HCT116 (cell line): Measurements from ENCODE around the gene TNFRSF8. TPM values are rescaled to one million over a fixed set of nuclear protein-coding genes. Genes with fewer than 3 reads are reported as not detected.

Experiments
- ATAC-seq: fragments of 200-7000 bp; cut with Tn5 transposase; 2 replicates; pipeline ENCODE4 v1.9.1; 2020; ENCODE audit warnings: mild to moderate bottlenecking, moderate library complexity
- BruUV-seq: library from RNA; stranded (reverse); fragments of 400-500 nt; replicated peaks from 2 replicates; lab custom pipeline; 2021; lab: Mats Ljungman, UMichigan
- CTCF ChIA-PET: fragments of 300-600 bp; sonication (Branson Sonifier 250); formaldehyde crosslinking; loops from one replicate; lab custom pipeline; 2021; ENCODE audit warnings: antibody characterized with exemption; lab: Charles Lee
- POLR2A ChIA-PET: fragments of 300-600, 350-600 bp; sonication (Branson Sonifier 250); formaldehyde crosslinking; loops from one replicate; lab custom pipeline; 2021; ENCODE audit warnings: antibody characterized with exemption; lab: Charles Lee
- RAD21 ChIA-PET, 2 experiments: fragments of 300-600 bp; sonication (Branson Sonifier 250); formaldehyde crosslinking; loops; one replicate each; lab custom pipeline; 2023; ENCODE audit warnings: low total read pairs in 2 of 2; ENCODE audit not compliant: uncharacterized antibody in 2 of 2, unreplicated experiment in 2 of 2, low non-redundant PET in 1 of 2; lab: Charles Lee
- DNase-seq: peaks from one replicate; pipeline ENCODE4 v3.0.0-alpha.2; 2010; ENCODE audit warnings: low read depth, low spot score
- H2AFZ ChIP-seq: fragments of 200-600 bp; shearing (Covaris generic), sonication (generic); 2 replicates; pipeline ENCODE4 v1.6.1; 2017; ENCODE audit warnings: low read depth, mixed run types, mixed read lengths, antibody characterized with exemption, low read length; ENCODE audit not compliant: poor library complexity, severe bottlenecking
- H3K27ac ChIP-seq: 2 replicates; pipeline ENCODE4 v1.5.1; 2012; ENCODE audit warnings: low read depth, low read length
- H3K27me3 ChIP-seq: fragments of 200-600 bp; sonication (generic); 2 replicates; pipeline ENCODE4 v1.6.1; 2016; ENCODE audit warnings: mixed run types, low read length, mixed read lengths; ENCODE audit not compliant: insufficient read depth
- H3K36me3 ChIP-seq, 2 experiments: fragments of 200-500 bp in 1 of 2; fragments of 200-600 bp in 1 of 2; sonication (Bioruptor generic) in 1 of 2; sonication (generic) in 1 of 2; 2 replicates each; pipeline versions ENCODE4 v1.5.1 to v1.6.1; 2014 to 2016; ENCODE audit warnings: low read length in 2 of 2, inconsistent platforms in 1 of 2, mixed read lengths in 1 of 2, mixed run types in 1 of 2; ENCODE audit not compliant: insufficient read depth in 2 of 2, control insufficient read depth in 1 of 2
- H3K4me1 ChIP-seq, 2 experiments: fragments of 200-600 bp in 1 of 2; sonication (generic) in 1 of 2; 2 replicates each; pipeline versions ENCODE4 v1.5.1 to v1.6.1; 2012 to 2017; ENCODE audit warnings: low read length in 2 of 2, inconsistent platforms in 1 of 2, mild to moderate bottlenecking in 1 of 2, mixed read lengths in 1 of 2, mixed run types in 1 of 2, moderate library complexity in 1 of 2; ENCODE audit not compliant: insufficient read depth in 2 of 2, control insufficient read depth in 1 of 2
- H3K4me2 ChIP-seq: fragments of 200-600 bp; sonication (generic); 2 replicates; pipeline ENCODE4 v1.6.1; 2017; ENCODE audit warnings: mixed run types, low read length, mixed read lengths
- H3K4me3 ChIP-seq, 2 experiments: fragments of 200-600 bp in 1 of 2; sonication (generic) in 1 of 2; replicated peaks in 1 of 2; 2 replicates each; pipeline ENCODE4 v1.5.1; 2011 to 2016; ENCODE audit warnings: low read length in 2 of 2, control low read depth in 1 of 2, low read depth in 1 of 2, mild to moderate bottlenecking in 1 of 2, mixed read lengths in 1 of 2, mixed run types in 1 of 2
- H3K79me2 ChIP-seq: fragments of 200-600 bp; sonication (generic); 2 replicates; pipeline ENCODE4 v1.6.1; 2017; ENCODE audit warnings: mild to moderate bottlenecking, mixed run types, low read length, moderate library complexity, mixed read lengths; ENCODE audit not compliant: insufficient read depth
- H3K9ac ChIP-seq: fragments of 200-600 bp; sonication (generic); 2 replicates; pipeline ENCODE4 v1.6.1; 2016; ENCODE audit warnings: low read length, mixed read lengths
- H3K9me2 ChIP-seq: fragments of 200-600 bp; sonication (generic), shearing (Covaris generic); 2 replicates; pipeline ENCODE4 v1.6.1; 2017; ENCODE audit warnings: mixed run types, mild to moderate bottlenecking, moderate library complexity; ENCODE audit not compliant: insufficient read depth
- H3K9me3 ChIP-seq, 2 experiments: fragments of 200-500 bp in 1 of 2; fragments of 200-600 bp in 1 of 2; sonication (Bioruptor generic) in 1 of 2; sonication (generic) in 1 of 2; 2 replicates each; pipeline ENCODE4 v1.6.1; 2014 to 2017; ENCODE audit warnings: low read length in 2 of 2, mixed read lengths in 2 of 2, inconsistent platforms in 1 of 2, low read depth in 1 of 2, mild to moderate bottlenecking in 1 of 2, mixed run types in 1 of 2, moderate library complexity in 1 of 2; ENCODE audit not compliant: control insufficient read depth in 1 of 2, insufficient read depth in 1 of 2
- H4K20me1 ChIP-seq: fragments of 200-600 bp; sonication (generic), shearing (Covaris generic); 2 replicates; pipeline ENCODE4 v1.6.1; 2017; ENCODE audit warnings: mixed run types, mild to moderate bottlenecking, moderate library complexity; ENCODE audit not compliant: insufficient read depth
- ATF3 ChIP-seq: IDR thresholded peaks from 2 replicates; pipeline ENCODE4 v1.6.1; 2012
- CEBPB ChIP-seq: IDR thresholded peaks from 2 replicates; pipeline ENCODE4 v1.6.1; 2012; ENCODE audit warnings: low read depth
- EGR1 ChIP-seq: IDR thresholded peaks from 2 replicates; pipeline ENCODE4 v1.6.1; 2012; ENCODE audit warnings: low read depth
- ELF1 ChIP-seq: IDR thresholded peaks from 2 replicates; pipeline ENCODE4 v1.6.1; 2012; ENCODE audit warnings: low read depth, borderline replicate concordance
- EZH2 ChIP-seq: fragments of 200-600 bp; sonication (generic); IDR thresholded peaks from 2 replicates; pipeline ENCODE4 v1.6.1; 2017; ENCODE audit warnings: antibody characterized with exemption, mixed run types
- EZH2phosphoT487 ChIP-seq: fragments of 200-600 bp; IDR thresholded peaks from 2 replicates; pipeline ENCODE4 v1.6.1; 2018; ENCODE audit warnings: antibody characterized with exemption, borderline replicate concordance
- FOSL1 ChIP-seq: IDR thresholded peaks from 2 replicates; pipeline ENCODE4 v1.6.1; 2012; ENCODE audit warnings: low read depth
- JUND ChIP-seq: IDR thresholded peaks from 2 replicates; pipeline ENCODE4 v1.6.1; 2012
- MAX ChIP-seq: IDR thresholded peaks from 2 replicates; pipeline ENCODE4 v1.6.1; 2012
- POLR2A ChIP-seq: IDR thresholded peaks from 2 replicates; pipeline ENCODE4 v1.7.0; 2011; ENCODE audit warnings: borderline replicate concordance; ENCODE audit not compliant: insufficient read depth, insufficient read length; ENCODE audit errors: extremely low read depth
- POLR2AphosphoS5 ChIP-seq: IDR thresholded peaks from 2 replicates; pipeline ENCODE4 v1.6.1; 2011; ENCODE audit warnings: mild to moderate bottlenecking, low read depth, low read length, moderate library complexity
- RAD21 ChIP-seq: IDR thresholded peaks from 2 replicates; pipeline ENCODE4 v1.6.1; 2012; ENCODE audit warnings: low read depth, mild to moderate bottlenecking
- SIN3A ChIP-seq: IDR thresholded peaks from 2 replicates; pipeline ENCODE4 v1.6.1; 2012; ENCODE audit warnings: low read depth
- SRF ChIP-seq: IDR thresholded peaks from 2 replicates; pipeline ENCODE4 v1.6.1; 2012; ENCODE audit warnings: low read depth
- TCF7L2 ChIP-seq: IDR thresholded peaks from 2 replicates; pipeline ENCODE4 v1.7.0; 2011; ENCODE audit warnings: borderline replicate concordance, inconsistent platforms; ENCODE audit not compliant: insufficient read depth, insufficient read length; ENCODE audit errors: extremely low read depth
- ZBTB33 ChIP-seq: IDR thresholded peaks from 2 replicates; pipeline ENCODE4 v1.6.1; 2011; ENCODE audit warnings: mild to moderate bottlenecking, low read length, moderate library complexity; ENCODE audit not compliant: insufficient replicate concordance; ENCODE audit errors: extremely low read depth
- ZFX ChIP-seq: fragments of 450-650 bp; IDR thresholded peaks from 2 replicates; pipeline ENCODE4 v1.6.1; 2017
- ZNF274 ChIP-seq: fragments of 200-500 bp; sonication (Bioruptor generic); IDR thresholded peaks from 2 replicates; pipeline ENCODE4 v1.6.1; 2014; ENCODE audit warnings: mild to moderate bottlenecking, low read depth, low read length, inconsistent platforms
- intact Hi-C: fragments of 100-400 bp; cut with micrococcal nuclease; formaldehyde crosslinking; loops from 2 replicates; pipeline ENCODE4 v1.10.0; 2022
- total RNA-seq: library from RNA; stranded (reverse); gene quantifications from one replicate; pipeline ENCODE4 v1.2.1, GENCODE V29; 2021; ENCODE audit not compliant: unreplicated experiment

The TNFRSF8 gene
- total RNA-seq, 1 experiment from 2014 or later = 0.17 TPM

GRCh38 chr1:12076425-12077005 lies 13.4 kb downstream of the TNFRSF8 start:
- TF ChIP-seq POLR2A (no peak), SIN3A (no peak), EZH2 (no peak), ZFX (no peak), EGR1 (no peak), ATF3 (no peak), FOSL1 (no peak), RAD21 (no peak), EZH2phosphoT487 (no peak), POLR2AphosphoS5 (no peak), MAX (no peak), TCF7L2 (no peak), ELF1 (no peak), CEBPB (no peak), ZNF274 (no peak), ZBTB33 (no peak), SRF (no peak), JUND (no peak)
- Histone ChIP-seq H3K4me1 (peaks cover 0 to 9% of the 10 kb centered on the region in 2 experiments; a peak in 1 of 4 replicates), H2AFZ (no peak overlapping the region), H4K20me1 (no peaks in the 10 kb centered on the region), H3K4me2 (no peak overlapping the region), H3K9ac (no peak overlapping the region), H3K27me3 (no peaks in the 10 kb centered on the region), H3K9me3 (no peaks in the 10 kb centered on the region), H3K4me3 (no peak overlapping the region), H3K27ac (no peak overlapping the region), H3K9me2 (no peaks in the 10 kb centered on the region), H3K79me2 (no peaks in the 10 kb centered on the region), H3K36me3 (no peaks in the 10 kb centered on the region)
- BruUV-seq = no TSS peak
- no peak for ATAC-seq
- ChIA-PET CTCF (no interaction called here), RAD21 (no interaction called here), POLR2A (no interaction called here)
- DNase-seq = no peak
- intact Hi-C loops = no loop called here
